Bronchial epithelial cell (primary cell): ENCODE measurements around the gene MGAT5. TPM values are rescaled to one million over a fixed set of nuclear protein-coding genes. Genes with fewer than 3 reads are reported as not detected.

Source experiments
- DNase-seq: peaks from one replicate; pipeline ENCODE4 v3.0.0-alpha.2; 2010; ENCODE audit warnings: low read depth
- FAIRE-seq: peaks from 2 replicates; lab custom pipeline; 2011; peaks lifted over from hg19 to GRCh38; lab: Jason Lieb, UNC
- H3K27me3 ChIP-seq: 2 replicates; pipeline ENCODE4 v1.5.1; 2011; ENCODE audit warnings: low read length; ENCODE audit not compliant: control insufficient read depth, insufficient read depth
- H3K36me3 ChIP-seq: 2 replicates; pipeline ENCODE4 v1.5.1; 2011; ENCODE audit warnings: low read length; ENCODE audit not compliant: control insufficient read depth, insufficient read depth
- H3K4me3 ChIP-seq: 2 replicates; pipeline ENCODE4 v1.5.1; 2011; ENCODE audit warnings: mild to moderate bottlenecking, low read depth, low read length, control low read depth
- total RNA-seq: library from RNA; depleted of rRNA; stranded (reverse); fragments of >200 nt; gene quantifications from 2 replicates; pipeline ENCODE4 v1.2.1, GENCODE V29; 2014
- TF ChIP-seq, protein P1 (sequence below): IDR thresholded peaks from 2 replicates; pipeline ENCODE4 v1.5.1; 2011; ENCODE audit warnings: mild to moderate bottlenecking, moderate library complexity, low read length, control low read depth, inconsistent platforms; ENCODE audit not compliant: insufficient read depth, severe bottlenecking

The MGAT5 gene
- total RNA-seq, 1 donor from 2014 or later: 48.7 TPM

GRCh38 chr2:134454931-134455330 is 201.1 kb downstream of the MGAT5 start:
- Histone ChIP-seq H3K27me3 (no peaks in the 10 kb centered on the region), H3K36me3 (no peaks in the 10 kb centered on the region), H3K4me3 (no peak overlapping the region)
- DNase-seq: no peak
- TF ChIP-seq, protein P1, sequence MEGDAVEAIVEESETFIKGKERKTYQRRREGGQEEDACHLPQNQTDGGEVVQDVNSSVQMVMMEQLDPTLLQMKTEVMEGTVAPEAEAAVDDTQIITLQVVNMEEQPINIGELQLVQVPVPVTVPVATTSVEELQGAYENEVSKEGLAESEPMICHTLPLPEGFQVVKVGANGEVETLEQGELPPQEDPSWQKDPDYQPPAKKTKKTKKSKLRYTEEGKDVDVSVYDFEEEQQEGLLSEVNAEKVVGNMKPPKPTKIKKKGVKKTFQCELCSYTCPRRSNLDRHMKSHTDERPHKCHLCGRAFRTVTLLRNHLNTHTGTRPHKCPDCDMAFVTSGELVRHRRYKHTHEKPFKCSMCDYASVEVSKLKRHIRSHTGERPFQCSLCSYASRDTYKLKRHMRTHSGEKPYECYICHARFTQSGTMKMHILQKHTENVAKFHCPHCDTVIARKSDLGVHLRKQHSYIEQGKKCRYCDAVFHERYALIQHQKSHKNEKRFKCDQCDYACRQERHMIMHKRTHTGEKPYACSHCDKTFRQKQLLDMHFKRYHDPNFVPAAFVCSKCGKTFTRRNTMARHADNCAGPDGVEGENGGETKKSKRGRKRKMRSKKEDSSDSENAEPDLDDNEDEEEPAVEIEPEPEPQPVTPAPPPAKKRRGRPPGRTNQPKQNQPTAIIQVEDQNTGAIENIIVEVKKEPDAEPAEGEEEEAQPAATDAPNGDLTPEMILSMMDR: no peak
- FAIRE-seq: no peak

- no peaks in the 10 kb centered on the region for H3K36me3 ChIP-seq
- no peak for DNase-seq
- TF ChIP-seq, protein P1: no peak
- H3K27me3 ChIP-seq: no peaks in the 10 kb centered on the region
- no peak for FAIRE-seq
- no peak overlapping the region for H3K4me3 ChIP-seq
These were observed 201.6 kb downstream of the MGAT5 start for GRCh38 chr2:134455426-134455825.

DNA sequence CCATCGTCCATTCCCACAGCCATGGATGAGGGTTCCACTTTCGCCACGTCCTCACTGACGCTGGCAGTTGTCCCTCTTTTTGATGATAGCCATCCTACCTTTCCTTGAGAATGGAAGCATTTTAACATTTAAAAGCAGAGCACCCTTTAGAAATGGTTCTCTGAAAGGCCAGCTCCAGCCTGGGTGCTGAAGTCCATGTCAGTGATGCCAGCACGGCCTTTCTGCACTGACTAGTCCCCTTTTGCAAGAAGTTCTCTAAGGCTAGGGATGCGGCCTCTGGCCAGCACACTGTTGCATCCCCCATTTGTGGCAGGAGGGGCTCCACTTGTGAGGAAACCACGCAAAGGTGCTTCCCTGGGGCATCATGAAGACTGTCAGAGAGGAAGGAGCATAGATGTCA is 203.5 kb downstream of the MGAT5 start:
- TF ChIP-seq, protein P1: no peak
- Histone ChIP-seq H3K4me3 (no peak overlapping the region), H3K36me3 (no peaks in the 10 kb centered on the region), H3K27me3 (no peaks in the 10 kb centered on the region)
- no peak for FAIRE-seq
- DNase-seq: no peak

DNA sequence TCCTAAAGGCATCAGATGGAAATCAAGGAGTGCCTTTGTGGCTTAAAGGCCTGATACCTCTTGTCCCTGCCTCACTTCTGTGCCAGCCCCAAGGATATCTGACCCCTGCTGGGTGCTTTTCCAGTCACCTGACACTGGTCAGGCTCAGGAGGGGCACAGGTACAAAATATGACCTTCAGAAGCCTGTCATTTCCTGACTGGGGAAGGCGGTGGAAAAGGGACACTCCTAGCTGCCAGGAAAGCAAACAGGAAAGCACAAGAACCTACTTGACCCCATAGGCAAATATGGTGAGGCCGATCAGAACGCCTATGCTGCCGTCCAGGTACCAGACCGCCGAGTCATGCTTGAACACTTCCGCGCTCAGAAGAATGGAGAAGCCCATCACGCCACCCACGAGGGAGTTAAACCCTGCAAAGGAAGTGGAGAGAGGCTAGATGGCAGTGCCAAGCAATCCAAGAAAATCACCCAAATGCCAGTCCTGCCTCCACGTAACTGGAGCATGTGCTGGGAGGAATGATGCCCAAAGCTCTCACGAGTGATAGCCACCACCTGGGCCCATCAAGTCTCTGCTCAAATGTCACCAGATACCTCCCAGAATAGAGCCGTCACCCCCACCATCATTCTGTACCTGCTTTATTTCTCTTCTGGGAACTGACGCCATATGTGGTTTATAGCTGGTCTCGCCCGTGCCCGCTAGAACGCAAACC is 204.0 kb downstream of the MGAT5 start:
- TF ChIP-seq, protein P1: no peak
- Histone ChIP-seq H3K36me3 (no peaks in the 10 kb centered on the region), H3K4me3 (no peak overlapping the region), H3K27me3 (no peaks in the 10 kb centered on the region)
- FAIRE-seq (no peak), DNase-seq (peak; percentile 8)

DNA sequence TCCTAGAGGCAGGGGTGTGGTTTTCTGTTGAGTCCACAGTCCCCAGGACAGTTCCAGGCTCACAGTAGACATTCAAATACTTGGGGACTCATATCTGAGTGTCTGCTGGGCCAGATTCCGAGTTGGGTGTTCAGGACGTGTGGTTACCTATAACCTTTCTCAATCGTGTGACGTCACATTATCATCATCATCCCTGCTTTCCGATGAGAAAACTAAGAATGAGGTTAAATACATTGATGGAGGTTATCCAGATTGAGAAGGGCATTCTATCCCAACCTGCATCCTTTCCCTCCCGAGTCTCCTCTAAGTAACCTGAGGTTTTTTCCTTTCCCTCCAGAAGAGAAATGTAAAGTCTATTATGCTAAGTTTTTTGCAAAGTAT is 204.6 kb downstream of the MGAT5 start:
- TF ChIP-seq, protein P1: no peak
- FAIRE-seq (no peak), DNase-seq (no peak)
- no peak overlapping the region for H3K4me3 ChIP-seq
- no peaks in the 10 kb centered on the region for H3K36me3 ChIP-seq
- H3K27me3 ChIP-seq: no peaks in the 10 kb centered on the region

DNA sequence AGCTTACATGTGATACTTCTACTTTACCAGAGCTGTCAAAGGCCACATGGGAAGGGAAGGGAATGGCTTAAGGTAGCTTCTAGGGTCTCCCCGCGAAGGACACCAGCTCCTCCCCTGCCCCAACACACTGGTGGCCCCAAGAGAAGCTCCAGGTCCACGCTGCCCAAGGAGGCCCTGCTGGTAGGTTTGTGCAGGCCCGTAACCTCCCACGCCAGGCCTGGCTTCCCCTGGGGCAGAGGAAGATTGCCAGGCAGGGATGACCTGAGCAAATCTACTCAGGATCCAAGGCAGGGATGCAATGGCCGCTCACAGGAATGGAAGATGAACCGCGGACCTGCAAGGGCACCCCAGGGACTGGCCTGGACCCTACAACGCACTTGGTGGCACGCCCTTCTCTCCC is 205.1 kb downstream of the MGAT5 start:
- TF ChIP-seq, protein P1: no peak
- H3K36me3 ChIP-seq: no peaks in the 10 kb centered on the region

More for the DNA sequence above, 205.1 kb downstream of the MGAT5 start:
- no peak for DNase-seq
- Histone ChIP-seq H3K27me3 (no peaks in the 10 kb centered on the region), H3K4me3 (no peak overlapping the region)
- no peak for FAIRE-seq
